SU-DHL-6 (cell line): ENCODE results near the gene RTL9.

Source experiments
- H2AFZ ChIP-seq: fragments of 200-600 bp; sonication (generic); 2 replicates; pipeline ENCODE4 v1.6.1; 2014; ENCODE audit warnings: low read depth, mild to moderate bottlenecking, moderate library complexity, mixed read lengths, antibody characterized with exemption, low read length; ENCODE audit not compliant: severe bottlenecking
- H3F3A ChIP-seq: fragments of 200-600 bp; shearing (Covaris generic); 2 replicates; pipeline ENCODE4 v1.6.0; 2016; ENCODE audit warnings: antibody characterized with exemption, mild to moderate bottlenecking; ENCODE audit not compliant: insufficient read depth
- H3K27ac ChIP-seq: fragments of 200-600 bp; sonication (generic); 2 replicates; pipeline ENCODE4 v1.5.1; 2016; ENCODE audit warnings: low read depth, mild to moderate bottlenecking, low read length, moderate library complexity, mixed read lengths
- H3K27me3 ChIP-seq: fragments of 200-600 bp; sonication (generic), shearing (Covaris generic); 2 replicates; pipeline ENCODE4 v1.6.0; 2014; ENCODE audit warnings: mild to moderate bottlenecking, low read length
- H3K36me3 ChIP-seq: fragments of 200-600 bp; sonication (generic); 2 replicates; pipeline ENCODE4 v1.6.1; 2014; ENCODE audit warnings: mild to moderate bottlenecking, low read length, mixed read lengths
- H3K4me2 ChIP-seq: fragments of 300-600, 200-600 bp; shearing (Covaris generic), sonication (generic); 2 replicates; pipeline ENCODE4 v1.6.0; 2014; ENCODE audit warnings: low read length, low read depth, mild to moderate bottlenecking; ENCODE audit not compliant: poor library complexity, severe bottlenecking
- H3K4me3 ChIP-seq: fragments of 200-600 bp; sonication (generic); 2 replicates; pipeline ENCODE4 v1.5.1; 2014; ENCODE audit warnings: antibody characterized with exemption, low read length, mild to moderate bottlenecking, mixed read lengths; ENCODE audit not compliant: insufficient read depth, poor library complexity, severe bottlenecking
- H3K79me2 ChIP-seq: fragments of 200-600 bp; sonication (generic); 2 replicates; pipeline ENCODE4 v1.6.1; 2014; ENCODE audit warnings: mild to moderate bottlenecking, low read length, moderate library complexity; ENCODE audit not compliant: insufficient read depth
- H3K9ac ChIP-seq: fragments of 200-600 bp; sonication (generic); 2 replicates; pipeline ENCODE4 v1.7.0; 2014; ENCODE audit warnings: mild to moderate bottlenecking, low read length
- H3K9me2 ChIP-seq: fragments of 200-600 bp; sonication (generic); replicated peaks from 2 replicates; pipeline ENCODE4 v1.6.1; 2014; ENCODE audit warnings: low read length; ENCODE audit not compliant: insufficient read depth
- H3K9me3 ChIP-seq: fragments of 200-600 bp; sonication (generic); 2 replicates; pipeline ENCODE4 v1.6.1; 2014; ENCODE audit warnings: low read length, mixed read lengths; ENCODE audit not compliant: insufficient read depth
- H4K20me1 ChIP-seq: fragments of 200-600 bp; sonication (generic); 2 replicates; pipeline ENCODE4 v1.6.1; 2014; ENCODE audit warnings: low read depth, mild to moderate bottlenecking, antibody characterized with exemption, low read length, moderate library complexity, mixed read lengths
- EZH2phosphoT487 ChIP-seq: fragments of 200-600 bp; sonication (generic), shearing (Covaris generic); conservative IDR thresholded peaks from 2 replicates; pipeline ENCODE4 v1.6.1; 2018; ENCODE audit warnings: mild to moderate bottlenecking, antibody characterized with exemption, low read length, moderate library complexity, mixed read lengths
- TF ChIP-seq, protein P1 (sequence below): fragments of 200-600 bp; sonication (generic); IDR thresholded peaks from one replicate; pipeline ENCODE4 v1.5.1; 2017; ENCODE audit warnings: antibody characterized with exemption, mild to moderate bottlenecking, low read length, moderate library complexity; ENCODE audit not compliant: insufficient read depth, poor library complexity, severe bottlenecking

The RTL9 gene

DNA sequence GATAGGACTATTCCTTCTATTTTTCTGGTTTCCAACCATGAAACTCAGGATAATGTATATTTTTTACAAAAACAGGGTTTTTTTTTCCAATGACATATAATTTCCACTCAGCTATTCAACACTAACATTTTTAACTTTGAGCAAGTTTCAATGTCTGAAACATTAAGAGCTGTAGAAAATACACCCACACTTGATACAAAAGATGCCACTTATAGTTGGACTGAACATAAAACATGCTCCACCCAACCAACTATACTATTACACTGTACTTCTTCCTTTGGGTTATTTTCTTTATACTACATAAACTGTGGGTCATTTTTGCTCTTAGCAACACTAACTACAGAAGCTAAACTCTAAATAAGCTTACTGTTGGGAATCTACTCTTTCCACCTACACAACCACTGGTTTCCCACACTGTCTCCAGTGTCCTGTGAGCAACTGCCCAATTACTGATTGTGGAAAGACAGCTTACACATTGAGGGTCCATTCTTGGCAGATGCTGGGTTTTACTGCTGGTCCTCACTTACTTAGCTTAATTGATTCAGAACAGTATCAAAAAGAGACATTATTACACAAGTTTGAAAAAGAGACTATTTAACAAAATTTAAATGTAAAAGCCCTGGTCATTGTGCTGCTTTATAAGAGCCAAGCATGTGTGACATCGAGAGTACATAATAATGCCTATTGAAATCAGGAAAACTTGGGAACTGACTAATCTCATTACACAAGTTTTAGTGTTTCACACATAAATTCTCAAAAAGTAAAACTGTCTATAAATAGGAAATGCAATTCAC lies 47.0 kb upstream of the RTL9 start:
- no peak overlapping the region for H3K4me2 ChIP-seq
- H3K9ac ChIP-seq = no peak overlapping the region
- no peak overlapping the region for H3K27ac ChIP-seq
- H3K27me3 ChIP-seq = no peaks in the 10 kb centered on the region
- H4K20me1 ChIP-seq = peaks cover 7% of the 10 kb centered on the region; the same call in 1 of the 2 replicates
- H3K4me3 ChIP-seq = no peak overlapping the region
- H3F3A ChIP-seq = no peaks in the 10 kb centered on the region
- peaks cover 10% of the 10 kb centered on the region for H3K79me2 ChIP-seq
- H3K9me2 ChIP-seq = no peaks in the 10 kb centered on the region
- TF ChIP-seq EZH2phosphoT487 = no peak
- TF ChIP-seq, protein P1, sequence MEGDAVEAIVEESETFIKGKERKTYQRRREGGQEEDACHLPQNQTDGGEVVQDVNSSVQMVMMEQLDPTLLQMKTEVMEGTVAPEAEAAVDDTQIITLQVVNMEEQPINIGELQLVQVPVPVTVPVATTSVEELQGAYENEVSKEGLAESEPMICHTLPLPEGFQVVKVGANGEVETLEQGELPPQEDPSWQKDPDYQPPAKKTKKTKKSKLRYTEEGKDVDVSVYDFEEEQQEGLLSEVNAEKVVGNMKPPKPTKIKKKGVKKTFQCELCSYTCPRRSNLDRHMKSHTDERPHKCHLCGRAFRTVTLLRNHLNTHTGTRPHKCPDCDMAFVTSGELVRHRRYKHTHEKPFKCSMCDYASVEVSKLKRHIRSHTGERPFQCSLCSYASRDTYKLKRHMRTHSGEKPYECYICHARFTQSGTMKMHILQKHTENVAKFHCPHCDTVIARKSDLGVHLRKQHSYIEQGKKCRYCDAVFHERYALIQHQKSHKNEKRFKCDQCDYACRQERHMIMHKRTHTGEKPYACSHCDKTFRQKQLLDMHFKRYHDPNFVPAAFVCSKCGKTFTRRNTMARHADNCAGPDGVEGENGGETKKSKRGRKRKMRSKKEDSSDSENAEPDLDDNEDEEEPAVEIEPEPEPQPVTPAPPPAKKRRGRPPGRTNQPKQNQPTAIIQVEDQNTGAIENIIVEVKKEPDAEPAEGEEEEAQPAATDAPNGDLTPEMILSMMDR = no peak
- H3K36me3 ChIP-seq = no peaks in the 10 kb centered on the region
- no peaks in the 10 kb centered on the region for H3K9me3 ChIP-seq
- no peak overlapping the region for H2AFZ ChIP-seq

- peak overlapping the region; percentile 65 for H3K4me2 ChIP-seq
- H3K27ac ChIP-seq = no peak overlapping the region
- H3K9ac ChIP-seq = no peak overlapping the region
- H3F3A ChIP-seq = no peaks in the 10 kb centered on the region
- H3K4me3 ChIP-seq = no peak overlapping the region
- H3K36me3 ChIP-seq = no peaks in the 10 kb centered on the region
- TF ChIP-seq EZH2phosphoT487 = no peak
- TF ChIP-seq, protein P1 = no peak
- no peaks in the 10 kb centered on the region for H3K27me3 ChIP-seq
- no peaks in the 10 kb centered on the region for H3K9me2 ChIP-seq
- peaks cover 15% of the 10 kb centered on the region for H3K79me2 ChIP-seq
- no peaks in the 10 kb centered on the region for H3K9me3 ChIP-seq
- no peak overlapping the region for H2AFZ ChIP-seq
- H4K20me1 ChIP-seq = peaks cover 7% of the 10 kb centered on the region; the same call in 1 of the 2 replicates
Observed at GRCh38 chrX:110315551-110315950, 43.1 kb upstream of the RTL9 start.

DNA sequence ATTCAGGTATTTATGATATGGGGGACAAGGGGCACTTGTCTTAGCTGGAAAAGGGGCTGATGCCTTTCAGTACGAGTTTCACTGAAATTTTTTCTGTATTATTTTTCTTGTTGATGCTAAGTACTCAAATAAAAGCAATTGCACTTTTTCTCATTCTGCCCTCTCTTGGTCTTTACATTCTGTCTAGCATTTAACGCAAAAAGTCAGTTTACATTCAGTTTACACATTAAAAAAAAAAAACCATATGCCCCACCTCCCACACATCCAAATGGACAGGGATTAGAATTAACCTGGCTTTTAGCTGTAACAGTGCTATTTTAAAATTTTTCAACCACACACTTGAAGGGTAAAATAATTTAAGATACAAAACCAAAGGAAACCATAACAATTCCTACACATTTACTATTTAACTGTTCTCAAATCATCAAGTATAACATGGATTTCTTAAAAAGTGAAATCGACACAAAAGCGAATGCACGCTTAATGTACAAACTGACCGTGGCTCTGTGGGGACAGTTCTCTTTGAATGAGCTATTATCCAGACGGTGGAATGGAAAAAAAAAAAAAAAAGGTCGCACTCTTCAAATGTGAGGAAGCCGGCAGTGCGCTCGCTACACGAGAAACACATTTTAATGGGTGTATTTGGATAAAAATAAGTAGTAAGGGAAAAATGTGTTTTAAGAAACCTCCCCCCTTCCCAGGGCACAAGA lies 42.1 kb upstream of the RTL9 start:
- H3K27me3 ChIP-seq = no peaks in the 10 kb centered on the region

More for the DNA sequence above, 42.1 kb upstream of the RTL9 start:
- peak overlapping the region; percentile 93 for H3K9ac ChIP-seq
- H3K9me2 ChIP-seq = no peaks in the 10 kb centered on the region
- peaks cover 7% of the 10 kb centered on the region; the same call in 1 of the 2 replicates for H4K20me1 ChIP-seq
- no peak overlapping the region for H3K27ac ChIP-seq
- H3K36me3 ChIP-seq = no peaks in the 10 kb centered on the region
- peak overlapping the region; percentile 65 for H3K4me2 ChIP-seq
- H3F3A ChIP-seq = no peaks in the 10 kb centered on the region
- peak overlapping the region; percentile 75 for H3K4me3 ChIP-seq
- TF ChIP-seq EZH2phosphoT487 = no peak
- TF ChIP-seq, protein P1 = no peak
- peaks cover 15% of the 10 kb centered on the region for H3K79me2 ChIP-seq
- no peak overlapping the region for H2AFZ ChIP-seq
- H3K9me3 ChIP-seq = no peaks in the 10 kb centered on the region
